SU-DHL-6 (cell line): ENCODE data around the gene PRDX4.

Experiments used
- H2AFZ ChIP-seq: fragments of 200-600 bp; sonication (generic); 2 replicates; pipeline ENCODE4 v1.6.1; 2014; ENCODE audit warnings: low read depth, mild to moderate bottlenecking, moderate library complexity, mixed read lengths, antibody characterized with exemption, low read length; ENCODE audit not compliant: severe bottlenecking
- H3F3A ChIP-seq: fragments of 200-600 bp; shearing (Covaris generic); 2 replicates; pipeline ENCODE4 v1.6.0; 2016; ENCODE audit warnings: antibody characterized with exemption, mild to moderate bottlenecking; ENCODE audit not compliant: insufficient read depth
- H3K27ac ChIP-seq: fragments of 200-600 bp; sonication (generic); 2 replicates; pipeline ENCODE4 v1.5.1; 2016; ENCODE audit warnings: low read depth, mild to moderate bottlenecking, low read length, moderate library complexity, mixed read lengths
- H3K27me3 ChIP-seq: fragments of 200-600 bp; sonication (generic), shearing (Covaris generic); 2 replicates; pipeline ENCODE4 v1.6.0; 2014; ENCODE audit warnings: mild to moderate bottlenecking, low read length
- H3K36me3 ChIP-seq: fragments of 200-600 bp; sonication (generic); 2 replicates; pipeline ENCODE4 v1.6.1; 2014; ENCODE audit warnings: mild to moderate bottlenecking, low read length, mixed read lengths
- H3K4me2 ChIP-seq: fragments of 300-600, 200-600 bp; shearing (Covaris generic), sonication (generic); 2 replicates; pipeline ENCODE4 v1.6.0; 2014; ENCODE audit warnings: low read length, low read depth, mild to moderate bottlenecking; ENCODE audit not compliant: poor library complexity, severe bottlenecking
- H3K4me3 ChIP-seq: fragments of 200-600 bp; sonication (generic); 2 replicates; pipeline ENCODE4 v1.5.1; 2014; ENCODE audit warnings: antibody characterized with exemption, low read length, mild to moderate bottlenecking, mixed read lengths; ENCODE audit not compliant: insufficient read depth, poor library complexity, severe bottlenecking
- H3K79me2 ChIP-seq: fragments of 200-600 bp; sonication (generic); 2 replicates; pipeline ENCODE4 v1.6.1; 2014; ENCODE audit warnings: mild to moderate bottlenecking, low read length, moderate library complexity; ENCODE audit not compliant: insufficient read depth
- H3K9ac ChIP-seq: fragments of 200-600 bp; sonication (generic); 2 replicates; pipeline ENCODE4 v1.7.0; 2014; ENCODE audit warnings: mild to moderate bottlenecking, low read length
- H3K9me2 ChIP-seq: fragments of 200-600 bp; sonication (generic); replicated peaks from 2 replicates; pipeline ENCODE4 v1.6.1; 2014; ENCODE audit warnings: low read length; ENCODE audit not compliant: insufficient read depth
- H3K9me3 ChIP-seq: fragments of 200-600 bp; sonication (generic); 2 replicates; pipeline ENCODE4 v1.6.1; 2014; ENCODE audit warnings: low read length, mixed read lengths; ENCODE audit not compliant: insufficient read depth
- H4K20me1 ChIP-seq: fragments of 200-600 bp; sonication (generic); 2 replicates; pipeline ENCODE4 v1.6.1; 2014; ENCODE audit warnings: low read depth, mild to moderate bottlenecking, antibody characterized with exemption, low read length, moderate library complexity, mixed read lengths
- CTCF ChIP-seq: fragments of 200-600 bp; sonication (generic); IDR thresholded peaks from one replicate; pipeline ENCODE4 v1.5.1; 2017; ENCODE audit warnings: antibody characterized with exemption, mild to moderate bottlenecking, low read length, moderate library complexity; ENCODE audit not compliant: insufficient read depth, poor library complexity, severe bottlenecking
- EZH2phosphoT487 ChIP-seq: fragments of 200-600 bp; sonication (generic), shearing (Covaris generic); conservative IDR thresholded peaks from 2 replicates; pipeline ENCODE4 v1.6.1; 2018; ENCODE audit warnings: mild to moderate bottlenecking, antibody characterized with exemption, low read length, moderate library complexity, mixed read lengths

PRDX4 gene

GRCh38 chrX:23666282-23666681, 1.0 kb upstream of the PRDX4 start:
- Histone ChIP-seq H3K36me3 (no peaks in the 10 kb centered on the region; the same call in 1 of the 2 replicates), H3K79me2 (peaks cover 30% of the 10 kb centered on the region), H3K9me2 (no peaks in the 10 kb centered on the region), H3K27me3 (no peaks in the 10 kb centered on the region), H3K27ac (no peak overlapping the region), H3K4me2 (peak overlapping the region; percentile 99), H3K9ac (peak overlapping the region; percentile 87; the same call in 1 of the 2 replicates), H3K9me3 (no peaks in the 10 kb centered on the region), H3K4me3 (no peak overlapping the region), H2AFZ (peak overlapping the region; percentile 77), H3F3A (no peaks in the 10 kb centered on the region), H4K20me1 (no peaks in the 10 kb centered on the region)
- TF ChIP-seq CTCF (no peak), EZH2phosphoT487 (no peak)

DNA sequence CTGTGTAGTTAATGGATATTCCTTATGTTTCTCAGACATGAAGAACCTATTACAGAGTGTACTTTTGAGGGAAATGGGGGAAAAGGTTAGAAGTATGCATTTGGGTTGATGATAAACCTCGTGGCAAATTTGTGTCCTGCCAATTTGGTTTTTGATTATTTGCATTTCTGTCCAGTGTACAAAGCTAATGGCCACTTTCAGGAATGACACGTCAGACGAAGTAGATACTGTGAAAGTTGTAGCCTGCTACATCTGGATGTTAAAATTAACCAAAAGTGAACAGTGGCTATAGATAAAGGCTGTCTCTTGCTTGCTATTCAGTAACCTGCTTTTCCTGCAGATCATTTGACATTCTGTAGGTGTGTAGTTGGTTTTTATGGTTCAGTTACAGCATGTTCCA, 1.0 kb downstream of the PRDX4 start:
- Histone ChIP-seq H4K20me1 (no peaks in the 10 kb centered on the region), H3K4me3 (peak overlapping the region; percentile 74), H3K4me2 (peak overlapping the region; percentile 99), H3K36me3 (no peaks in the 10 kb centered on the region; the same call in 1 of the 2 replicates), H3K9me2 (no peaks in the 10 kb centered on the region), H3K27me3 (no peaks in the 10 kb centered on the region), H2AFZ (peak overlapping the region; percentile 78), H3F3A (no peaks in the 10 kb centered on the region), H3K27ac (peak overlapping the region; percentile 72), H3K9ac (peak overlapping the region; percentile 87), H3K9me3 (no peaks in the 10 kb centered on the region), H3K79me2 (peaks cover 30% of the 10 kb centered on the region)
- TF ChIP-seq EZH2phosphoT487 (no peak), CTCF (no peak)

DNA sequence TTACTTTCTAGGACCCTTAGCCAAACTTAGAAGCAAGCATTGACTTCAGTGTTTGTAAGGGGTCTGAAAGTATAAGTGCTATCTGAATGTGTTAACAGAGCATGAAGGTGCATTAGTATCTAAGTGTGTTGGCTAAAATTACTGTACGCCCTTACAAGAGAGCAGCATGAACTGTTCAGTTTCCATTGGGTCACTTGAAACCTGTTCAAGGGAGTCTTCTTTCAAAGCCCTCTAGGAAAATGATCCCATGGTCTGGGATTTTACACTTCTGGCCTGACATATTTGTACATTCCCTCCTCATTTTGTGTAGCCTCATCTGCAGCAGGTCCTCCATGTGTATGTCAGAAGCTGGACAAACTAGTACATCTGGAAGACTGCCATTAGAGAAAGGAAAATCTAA, 3.2 kb downstream of the PRDX4 start:
- Histone ChIP-seq H3K27me3 (no peaks in the 10 kb centered on the region), H2AFZ (no peak overlapping the region), H3K79me2 (peaks cover 30% of the 10 kb centered on the region), H3K9me2 (no peaks in the 10 kb centered on the region), H4K20me1 (no peaks in the 10 kb centered on the region), H3K9ac (no peak overlapping the region), H3K27ac (no peak overlapping the region), H3K9me3 (no peaks in the 10 kb centered on the region), H3F3A (no peaks in the 10 kb centered on the region), H3K4me2 (no peak overlapping the region), H3K36me3 (no peaks in the 10 kb centered on the region; the same call in 1 of the 2 replicates), H3K4me3 (no peak overlapping the region)
- TF ChIP-seq EZH2phosphoT487 (no peak), CTCF (no peak)
